Measurements from ENCODE around the gene MISP3.
"Not testable (repeated sequence)": the region's sequence is repeated elsewhere in the genome, so short reads cannot be mapped to it uniquely, and the experiment has no call there.

MISP3 gene

DNA sequence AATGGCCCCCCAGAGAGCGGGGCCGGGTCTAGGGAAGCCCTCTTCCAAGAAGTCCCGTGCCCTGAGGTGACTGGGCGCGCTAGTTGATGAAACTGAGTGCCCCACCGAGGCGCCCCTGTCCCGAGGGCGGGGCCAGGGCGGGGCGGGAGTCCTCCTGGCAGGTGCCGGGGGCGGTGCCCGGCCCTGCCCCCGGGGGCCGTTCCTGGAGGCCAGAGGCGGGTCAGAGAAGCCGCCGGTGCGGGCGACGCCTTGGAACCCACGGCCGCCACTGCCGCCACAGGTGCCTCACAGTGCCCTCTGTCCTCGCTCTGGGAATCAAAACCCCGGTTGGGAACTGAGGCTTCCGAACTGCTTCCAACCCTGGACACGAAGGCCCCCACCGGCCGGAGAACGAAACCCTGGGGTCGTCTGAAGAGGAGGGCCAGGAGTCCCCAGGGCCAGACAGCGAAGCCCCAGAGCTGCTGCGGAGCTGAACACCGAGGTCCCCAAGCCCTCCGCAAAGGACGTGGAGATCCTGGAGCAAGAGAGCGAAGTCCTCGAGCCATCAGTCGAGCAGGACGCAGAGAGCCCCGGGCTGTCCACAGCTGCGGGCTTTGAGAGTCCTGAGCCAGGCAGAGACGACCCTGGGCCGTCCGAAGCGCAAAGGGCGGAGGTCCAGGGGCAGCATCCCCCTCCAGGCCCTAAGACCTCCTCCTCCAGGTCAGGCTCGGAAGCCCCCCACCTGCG is at the start of gene MISP3:
TSS of gene MISP3 (plus strand) at position 252 of the 726 bp plus-strand sequence. CDS start 524 bp downstream, outside the sequence.
- DNase-seq (peak; percentile 65), ATAC-seq (peak; percentile 12)

- DNase-seq = peak; percentile 53
- ATAC-seq = peak; percentile 64
Measured at GRCh38 chr19:14023404-14024235, 49.0 kb upstream of the MISP3 start.

DNA sequence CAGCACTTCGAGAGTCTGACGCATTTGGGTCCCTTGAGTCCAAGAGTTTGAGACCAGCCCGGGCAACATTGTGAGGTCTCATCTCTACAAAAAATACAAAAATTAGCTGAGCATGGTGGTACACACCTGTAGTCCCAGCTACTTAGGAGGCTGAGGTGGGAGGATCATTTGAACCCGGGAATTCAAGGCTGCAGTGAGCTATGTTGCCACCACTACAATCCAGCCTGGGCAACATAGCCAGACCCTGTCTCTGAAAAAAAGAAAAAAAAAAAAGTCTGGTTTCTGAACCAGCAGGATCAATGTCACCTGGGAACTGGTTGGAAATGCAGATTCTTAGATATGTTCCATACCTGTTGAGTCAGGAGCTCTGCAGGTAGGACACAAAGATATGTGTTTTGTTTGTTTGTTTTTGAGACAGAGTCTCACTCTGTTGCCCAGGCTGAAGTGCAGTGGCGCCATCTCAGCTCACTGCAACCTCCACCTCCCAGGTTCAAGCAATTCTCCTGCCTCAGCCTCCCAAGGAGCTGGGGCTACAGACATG is 45.9 kb upstream of the MISP3 start:
- not testable (repeated sequence) for ATAC-seq, DNase-seq

GRCh38 chr19:14027856-14028450 is 44.6 kb upstream of the MISP3 start, which contains the start of gene RLN3:
Gene RLN3, plus strand, starts transcription at chr19:14028148. Its CDS starts 57 bp downstream, at chr19:14028205.
- no peak for ATAC-seq
- DNase-seq = no peak

DNA sequence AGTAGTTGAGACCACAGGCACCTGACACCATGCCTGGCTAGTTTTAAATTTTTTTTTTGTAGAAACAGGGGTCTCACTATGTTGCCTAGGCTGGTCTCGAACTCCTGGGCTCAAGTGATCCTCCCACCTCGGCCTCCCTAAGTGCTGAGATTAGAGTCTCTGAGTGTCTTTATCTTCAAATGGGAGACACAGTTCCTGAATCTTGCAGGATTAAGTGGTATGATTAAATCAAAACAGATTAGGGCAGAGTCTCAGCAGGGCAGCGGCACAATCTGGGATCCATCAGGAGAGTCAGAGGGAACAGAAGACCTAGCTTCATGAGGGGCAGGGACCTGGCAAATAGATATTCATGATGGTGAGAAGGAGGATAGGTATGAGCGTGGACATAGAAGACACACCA is 43.7 kb upstream of the MISP3 start:
- ATAC-seq = no peak
- no peak for DNase-seq

DNA sequence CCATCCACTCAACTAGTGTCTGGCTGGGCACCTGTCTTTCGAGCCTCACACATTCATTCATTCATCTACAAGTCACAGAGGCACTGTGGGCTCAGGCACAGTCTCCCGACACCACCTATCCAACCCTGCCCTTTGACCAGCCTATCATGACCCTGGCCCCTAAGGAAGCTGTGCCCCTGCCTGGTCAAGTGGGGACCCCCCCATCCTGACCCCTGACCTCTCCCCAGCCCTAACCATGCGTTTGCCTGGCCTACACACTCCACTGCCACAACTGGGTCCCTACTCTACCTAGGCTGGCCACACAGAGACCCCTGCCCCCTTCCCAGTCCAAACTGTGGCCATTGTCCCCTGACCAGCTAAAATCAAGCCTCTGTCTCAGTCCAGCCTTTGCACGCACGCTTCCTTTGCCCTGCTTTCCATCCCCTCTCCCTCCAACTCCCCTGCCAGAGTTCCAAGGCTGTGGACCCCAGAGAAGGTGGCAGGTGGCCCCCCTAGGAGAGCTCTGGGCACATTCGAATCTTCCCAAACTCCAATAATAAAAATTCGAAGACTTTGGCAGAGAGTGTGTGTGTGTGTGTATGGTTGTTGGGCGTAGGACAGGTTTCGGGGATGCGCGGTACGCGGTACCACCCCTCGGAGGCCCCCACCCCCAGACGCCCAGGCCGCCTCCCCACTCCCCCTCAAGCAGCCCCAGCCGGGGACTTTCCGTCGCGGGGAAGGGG is 41.4 kb upstream of the MISP3 start:
- DNase-seq (no peak), ATAC-seq (no peak)

DNA sequence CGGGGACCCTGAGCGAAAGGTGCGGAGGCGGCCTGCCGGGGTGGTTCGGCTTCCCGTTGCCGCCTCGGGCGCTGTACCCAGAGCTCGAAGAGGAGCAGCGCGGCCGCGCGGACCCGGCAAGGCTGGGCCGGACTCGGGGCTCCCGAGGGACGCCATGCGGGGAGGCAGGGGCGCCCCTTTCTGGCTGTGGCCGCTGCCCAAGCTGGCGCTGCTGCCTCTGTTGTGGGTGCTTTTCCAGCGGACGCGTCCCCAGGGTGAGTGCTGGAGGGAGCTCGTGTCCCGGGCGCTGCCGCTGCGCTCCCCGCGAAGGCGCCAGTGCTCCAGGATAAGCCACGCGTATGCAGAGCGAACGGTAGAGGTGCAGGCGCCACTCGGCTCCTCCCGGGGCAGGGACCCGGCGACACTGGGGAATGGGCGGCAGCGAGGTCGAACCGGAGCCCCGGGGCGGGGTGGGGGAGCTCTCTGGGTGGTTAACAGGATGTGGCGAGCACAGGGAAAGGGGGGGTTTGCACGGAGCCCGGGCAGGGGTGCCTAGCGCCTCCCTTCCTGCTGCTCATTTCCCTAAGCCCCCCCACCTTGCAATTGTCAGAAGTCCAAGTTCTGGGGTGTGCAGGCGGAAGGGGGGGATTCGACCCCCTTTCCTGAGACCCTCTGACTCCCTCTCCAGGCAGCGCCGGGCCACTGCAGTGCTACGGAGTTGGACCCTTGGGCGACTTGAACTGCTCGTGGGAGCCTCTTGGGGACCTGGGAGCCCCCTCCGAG is 40.7 kb upstream of the MISP3 start, which contains the start of gene IL27RA:
TSS of gene IL27RA (plus strand) at position 44 of the 762 bp plus-strand sequence. CDS start at position 155, 111 bp downstream.
- ATAC-seq (peak; percentile 79), DNase-seq (peak; percentile 83)

GRCh38 chr19:14033946-14034345 is 38.6 kb upstream of the MISP3 start:
- DNase-seq (no peak), ATAC-seq (no peak)

- ATAC-seq, DNase-seq: not testable (repeated sequence)
Measured at GRCh38 chr19:14035159-14035558, 37.4 kb upstream of the MISP3 start.

- ATAC-seq = no peak
- DNase-seq = no peak
Measured at GRCh38 chr19:14035706-14036105, 36.9 kb upstream of the MISP3 start.

DNA sequence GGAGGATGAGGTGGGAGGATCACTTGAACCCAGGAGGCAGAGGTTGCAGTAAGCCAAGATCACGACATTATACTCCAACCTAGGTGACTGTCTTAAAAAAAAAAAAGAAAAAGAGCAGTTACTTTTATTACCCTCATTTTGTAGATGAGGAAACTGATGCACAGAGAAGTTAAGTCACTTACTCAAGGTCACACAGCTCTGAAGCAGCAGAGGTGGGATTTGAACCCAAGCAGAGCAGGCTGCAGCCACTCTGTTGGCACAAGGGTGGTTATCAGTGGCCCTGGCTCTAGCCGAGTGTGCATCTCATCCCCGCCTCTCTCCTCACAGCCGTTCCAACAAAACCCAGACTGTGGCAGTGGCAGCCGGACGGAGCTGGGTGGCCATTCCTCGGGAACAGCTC is 33.4 kb upstream of the MISP3 start:
- ATAC-seq (no peak), DNase-seq (no peak)

DNA sequence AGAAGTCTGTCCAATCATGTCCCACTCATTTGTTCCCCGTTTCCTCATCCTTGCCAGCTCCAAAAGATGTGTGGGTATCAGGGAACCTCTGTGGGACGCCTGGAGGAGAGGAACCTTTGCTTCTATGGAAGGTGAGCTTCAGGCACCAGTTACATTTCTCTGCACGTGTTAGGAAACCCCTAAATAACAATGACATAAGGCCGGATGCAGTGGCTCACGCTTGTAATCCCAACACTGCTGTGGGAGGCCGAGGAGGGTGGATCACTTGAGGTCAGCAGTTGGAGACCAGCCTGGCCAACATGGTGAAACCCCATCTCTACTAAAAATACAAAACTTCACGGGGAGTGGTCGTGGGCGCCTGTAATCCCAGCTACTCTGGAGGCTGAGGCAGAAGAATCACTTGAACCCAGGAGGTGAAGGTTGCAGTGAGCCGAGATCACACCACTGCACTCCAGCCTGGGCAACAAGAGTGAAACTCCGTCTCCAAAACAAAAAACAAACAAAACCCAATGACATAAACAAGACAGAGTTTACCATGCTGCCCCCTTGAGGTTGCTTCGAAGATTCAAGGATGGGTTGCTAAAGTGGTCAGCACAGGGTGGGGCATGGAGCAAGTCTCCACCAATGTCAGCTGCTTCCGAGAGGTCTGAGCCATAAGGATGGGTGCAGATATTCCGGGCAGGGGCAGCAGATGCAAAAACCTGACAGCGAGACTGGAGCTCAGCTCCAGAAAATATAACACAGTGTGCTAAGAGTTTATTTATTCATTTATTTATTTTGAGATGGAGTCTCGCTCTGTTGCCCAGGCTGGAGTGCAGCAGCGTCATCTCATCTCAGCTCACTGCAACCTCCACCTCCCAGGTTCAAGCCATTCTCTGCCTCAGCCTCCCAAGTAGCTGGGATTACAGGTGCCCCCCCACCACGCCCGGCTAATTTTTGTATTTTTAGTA is 29.7 kb upstream of the MISP3 start:
- peak; percentile 32 for DNase-seq

GRCh38 chr19:14047866-14048265 is 24.7 kb upstream of the MISP3 start:
- not testable (repeated sequence) for ATAC-seq

More for the DNA sequence above, 29.7 kb upstream of the MISP3 start:
- peak; percentile 46 for ATAC-seq

DNA sequence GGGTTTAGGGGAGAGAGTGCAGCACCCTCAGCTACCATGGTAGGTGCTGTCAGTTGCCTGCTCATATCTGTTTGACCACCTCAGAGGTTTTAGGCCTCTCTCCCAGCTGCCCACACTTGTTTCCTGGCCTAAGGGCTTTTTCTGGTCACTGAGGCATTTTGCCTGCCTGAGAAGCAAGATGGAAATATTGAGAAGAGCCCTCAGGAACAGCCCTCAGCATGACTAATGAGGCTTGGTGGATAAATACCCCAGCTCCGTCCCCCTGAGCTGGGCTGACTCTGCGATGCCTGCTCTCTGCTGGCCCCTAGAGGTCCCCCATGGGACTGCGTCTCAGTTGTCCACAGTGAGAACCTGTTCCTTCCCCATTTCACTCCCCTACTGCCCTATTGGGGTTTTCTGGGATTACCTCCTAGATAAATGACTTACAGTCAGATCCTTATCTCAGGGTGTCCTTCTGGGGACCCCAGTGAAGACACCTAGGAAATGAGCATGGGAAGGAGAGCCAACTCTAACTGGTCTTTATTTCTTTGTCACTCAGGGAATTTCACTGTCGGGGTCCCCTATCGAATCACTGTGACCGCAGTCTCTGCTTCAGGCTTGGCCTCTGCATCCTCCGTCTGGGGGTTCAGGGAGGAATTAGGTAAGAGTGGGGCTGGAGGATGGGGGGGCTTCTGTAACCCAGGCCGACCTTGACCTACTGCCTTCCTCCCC is 24.0 kb upstream of the MISP3 start:
- ATAC-seq = peak; percentile 91
- DNase-seq = peak; percentile 88

More at GRCh38 chr19:14047866-14048265, 24.7 kb upstream of the MISP3 start:
- not testable (repeated sequence) for DNase-seq

GRCh38 chr19:14050512-14050911 is 22.1 kb upstream of the MISP3 start:
- no peak for DNase-seq
- ATAC-seq = no peak

GRCh38 chr19:14050961-14051360 is 21.6 kb upstream of the MISP3 start:
- ATAC-seq, DNase-seq: not testable (repeated sequence)

DNA sequence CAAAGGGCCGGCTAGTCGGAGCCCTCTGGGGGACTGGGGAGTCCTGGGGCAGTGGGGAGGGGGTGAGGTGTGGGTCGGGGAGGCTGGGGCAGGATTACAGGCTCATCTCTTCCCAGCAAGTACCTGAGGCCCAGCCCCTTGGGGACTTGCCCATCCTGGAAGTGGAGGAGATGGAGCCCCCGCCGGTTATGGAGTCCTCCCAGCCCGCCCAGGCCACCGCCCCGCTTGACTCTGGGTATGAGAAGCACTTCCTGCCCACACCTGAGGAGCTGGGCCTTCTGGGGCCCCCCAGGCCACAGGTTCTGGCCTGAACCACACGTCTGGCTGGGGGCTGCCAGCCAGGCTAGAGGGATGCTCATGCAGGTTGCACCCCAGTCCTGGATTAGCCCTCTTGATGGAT is 20.6 kb upstream of the MISP3 start:
- ATAC-seq = no peak
- DNase-seq = no peak

DNA sequence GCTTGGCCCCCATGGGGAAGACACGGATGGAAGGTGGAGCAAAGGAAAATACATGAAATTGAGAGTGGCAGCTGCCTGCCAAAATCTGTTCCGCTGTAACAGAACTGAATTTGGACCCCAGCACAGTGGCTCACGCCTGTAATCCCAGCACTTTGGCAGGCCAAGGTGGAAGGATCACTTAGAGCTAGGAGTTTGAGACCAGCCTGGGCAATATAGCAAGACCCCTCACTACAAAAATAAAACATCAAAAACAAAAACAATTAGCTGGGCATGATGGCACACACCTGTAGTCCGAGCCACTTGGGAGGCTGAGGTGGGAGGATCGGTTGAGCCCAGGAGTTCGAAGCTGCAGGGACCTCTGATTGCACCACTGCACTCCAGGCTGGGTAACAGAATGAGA is 20.1 kb upstream of the MISP3 start:
- ATAC-seq (no peak), DNase-seq (no peak)

- DNase-seq (no peak), ATAC-seq (no peak)
Measured at GRCh38 chr19:14053032-14053431, 19.6 kb upstream of the MISP3 start.

All from stimulated activated naive CD8-positive, alpha-beta T cell treated with anti-CD3 and anti-CD28 coated beads, Interleukin-15, Interleukin-2, amounts not matched to agents 100 U/mL and 50 U/mL, for 24 hours (primary cell).